ENCODE measurements around the gene SCAMP1.

The SCAMP1 gene

DNA sequence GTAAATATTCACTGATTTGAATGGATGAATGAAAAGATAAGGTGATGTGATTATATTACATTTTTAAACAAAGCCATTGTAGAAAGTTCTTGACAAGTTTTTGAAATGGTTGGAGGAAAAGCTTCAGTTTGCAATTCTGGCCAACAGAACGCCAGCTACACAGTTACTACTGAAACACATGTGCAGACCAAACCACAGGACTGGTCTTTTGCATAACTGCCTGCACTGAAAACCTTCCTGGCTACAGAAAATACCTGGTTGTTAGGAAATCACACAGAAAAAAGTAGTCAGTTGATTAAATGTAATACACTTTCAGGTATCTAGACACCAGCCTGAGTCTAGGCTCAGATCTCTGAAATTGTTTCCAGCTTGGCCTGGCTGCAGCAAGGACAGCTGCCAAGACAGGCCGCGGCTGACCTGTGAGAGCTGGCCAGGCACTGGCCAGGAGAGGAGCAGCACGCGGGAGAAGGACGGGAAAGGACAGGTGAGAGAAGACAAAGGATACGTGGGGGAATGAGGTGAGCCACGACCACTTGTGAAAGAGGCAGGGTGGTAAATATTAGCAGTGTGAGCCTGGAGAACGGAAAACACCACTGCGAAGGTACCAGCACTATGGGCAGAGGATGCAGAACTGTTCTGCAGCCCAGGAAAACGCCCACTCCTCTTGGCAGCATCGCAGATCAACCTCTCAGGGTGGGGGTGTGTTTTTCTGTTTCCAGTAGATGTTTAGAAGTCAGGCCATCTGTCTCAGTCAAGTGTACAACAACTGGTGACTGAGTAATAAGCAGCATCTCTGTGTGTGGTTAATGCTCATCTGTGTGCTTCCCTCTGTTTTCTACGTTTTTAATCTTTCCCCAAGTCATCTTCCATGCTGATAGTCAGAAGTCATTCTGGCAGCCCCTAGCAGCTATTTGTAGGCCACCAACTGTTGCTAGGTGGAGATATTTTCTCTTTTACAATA, 137.4 kb downstream of the SCAMP1 start:
- TF ChIP-seq, protein P1, sequence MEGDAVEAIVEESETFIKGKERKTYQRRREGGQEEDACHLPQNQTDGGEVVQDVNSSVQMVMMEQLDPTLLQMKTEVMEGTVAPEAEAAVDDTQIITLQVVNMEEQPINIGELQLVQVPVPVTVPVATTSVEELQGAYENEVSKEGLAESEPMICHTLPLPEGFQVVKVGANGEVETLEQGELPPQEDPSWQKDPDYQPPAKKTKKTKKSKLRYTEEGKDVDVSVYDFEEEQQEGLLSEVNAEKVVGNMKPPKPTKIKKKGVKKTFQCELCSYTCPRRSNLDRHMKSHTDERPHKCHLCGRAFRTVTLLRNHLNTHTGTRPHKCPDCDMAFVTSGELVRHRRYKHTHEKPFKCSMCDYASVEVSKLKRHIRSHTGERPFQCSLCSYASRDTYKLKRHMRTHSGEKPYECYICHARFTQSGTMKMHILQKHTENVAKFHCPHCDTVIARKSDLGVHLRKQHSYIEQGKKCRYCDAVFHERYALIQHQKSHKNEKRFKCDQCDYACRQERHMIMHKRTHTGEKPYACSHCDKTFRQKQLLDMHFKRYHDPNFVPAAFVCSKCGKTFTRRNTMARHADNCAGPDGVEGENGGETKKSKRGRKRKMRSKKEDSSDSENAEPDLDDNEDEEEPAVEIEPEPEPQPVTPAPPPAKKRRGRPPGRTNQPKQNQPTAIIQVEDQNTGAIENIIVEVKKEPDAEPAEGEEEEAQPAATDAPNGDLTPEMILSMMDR (IDR thresholded peaks at IDR 0.05; ENCODE audit: insufficient read depth, low read length, missing control alignments): no peak
- DNase-seq (ENCODE audit: low read depth, low spot score): no peak
- ChIA-PET CTCF (interaction anchor here (2.2 kb wide), 1 partner anchor 30 kb away, joined by 11 read pairs; no protein-coding TSS in a partner anchor), POLR2A (no interaction called here)
- no peak overlapping the region for H3K4me3 ChIP-seq (ENCODE audit: low read depth, low read length)

DNA sequence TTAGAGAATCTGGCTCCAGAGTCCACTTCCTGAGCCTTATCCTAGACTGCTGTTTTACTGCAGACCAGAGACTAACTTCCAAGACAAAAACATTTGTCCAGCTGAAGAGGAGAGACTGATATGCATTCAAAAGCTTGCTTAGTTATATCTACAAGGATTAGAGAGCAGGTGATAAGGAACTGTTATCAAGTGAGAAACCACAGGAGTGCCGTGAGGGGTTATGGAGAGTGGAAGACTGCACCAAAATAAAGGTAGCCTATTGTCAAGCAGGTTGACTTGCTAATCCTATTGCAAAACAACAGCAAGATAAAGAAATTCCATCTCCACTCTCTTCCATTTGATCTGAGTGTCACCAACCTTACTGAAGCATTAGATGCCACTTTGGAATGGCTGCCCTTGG, 139.1 kb downstream of the SCAMP1 start:
- ChIA-PET CTCF (no interaction called here), POLR2A (no interaction called here)
- TF ChIP-seq, protein P1 (IDR thresholded peaks at IDR 0.05; ENCODE audit: insufficient read depth, low read length, missing control alignments): no peak
- no peak for DNase-seq (ENCODE audit: low read depth, low spot score)
- no peak overlapping the region for H3K4me3 ChIP-seq (ENCODE audit: low read depth, low read length)

DNA sequence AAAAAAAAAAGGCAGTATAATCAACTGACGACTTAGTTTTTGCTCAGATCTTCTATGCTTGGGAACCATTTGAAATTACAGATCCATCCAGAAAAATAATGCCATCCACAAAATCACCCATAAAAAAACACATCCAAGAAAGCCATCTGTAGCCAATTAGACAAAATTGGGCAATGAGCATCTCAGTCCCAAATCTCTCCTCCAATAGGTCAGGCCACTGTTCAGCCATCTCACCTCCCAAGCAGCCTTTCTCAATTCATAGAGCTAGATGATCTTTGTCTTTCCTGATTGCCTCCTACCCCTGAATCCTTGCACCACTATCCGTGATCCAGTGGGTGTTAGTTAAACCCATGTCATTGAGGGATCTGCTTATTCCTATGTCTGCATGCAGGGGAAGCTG, 139.6 kb downstream of the SCAMP1 start:
- ChIA-PET POLR2A (no interaction called here), CTCF (no interaction called here)
- no peak for DNase-seq (ENCODE audit: low read depth, low spot score)
- H3K4me3 ChIP-seq (ENCODE audit: low read depth, low read length): no peak overlapping the region
- TF ChIP-seq, protein P1 (IDR thresholded peaks at IDR 0.05; ENCODE audit: insufficient read depth, low read length, missing control alignments): no peak

DNA sequence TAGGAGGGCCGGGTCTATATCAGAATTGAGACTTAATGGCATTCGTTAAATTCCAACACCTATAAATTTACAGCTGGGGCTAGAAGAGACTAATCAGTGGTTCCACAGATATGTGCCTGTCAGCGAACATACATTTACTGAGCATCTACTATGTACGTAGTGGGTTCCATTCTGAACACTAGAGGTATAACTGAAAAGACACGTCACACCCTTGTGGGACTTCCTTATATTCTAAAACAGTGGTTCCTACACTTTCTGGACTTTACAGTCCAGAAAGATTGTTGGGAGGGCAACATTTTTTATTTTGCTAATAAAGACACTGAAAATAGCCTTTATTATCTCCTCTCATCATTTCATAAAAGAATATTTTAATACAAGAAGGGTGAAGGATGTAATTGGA, 140.5 kb downstream of the SCAMP1 start:
- DNase-seq (ENCODE audit: low read depth, low spot score): no peak
- H3K4me3 ChIP-seq (ENCODE audit: low read depth, low read length): no peak overlapping the region
- CTCF ChIA-PET: no interaction called here
- TF ChIP-seq, protein P1 (IDR thresholded peaks at IDR 0.05; ENCODE audit: insufficient read depth, low read length, missing control alignments): no peak
- POLR2A ChIA-PET: interaction anchor here (1.5 kb wide), 1 partner anchor 14 kb away, joined by 5 read pairs; no protein-coding TSS in a partner anchor

DNA sequence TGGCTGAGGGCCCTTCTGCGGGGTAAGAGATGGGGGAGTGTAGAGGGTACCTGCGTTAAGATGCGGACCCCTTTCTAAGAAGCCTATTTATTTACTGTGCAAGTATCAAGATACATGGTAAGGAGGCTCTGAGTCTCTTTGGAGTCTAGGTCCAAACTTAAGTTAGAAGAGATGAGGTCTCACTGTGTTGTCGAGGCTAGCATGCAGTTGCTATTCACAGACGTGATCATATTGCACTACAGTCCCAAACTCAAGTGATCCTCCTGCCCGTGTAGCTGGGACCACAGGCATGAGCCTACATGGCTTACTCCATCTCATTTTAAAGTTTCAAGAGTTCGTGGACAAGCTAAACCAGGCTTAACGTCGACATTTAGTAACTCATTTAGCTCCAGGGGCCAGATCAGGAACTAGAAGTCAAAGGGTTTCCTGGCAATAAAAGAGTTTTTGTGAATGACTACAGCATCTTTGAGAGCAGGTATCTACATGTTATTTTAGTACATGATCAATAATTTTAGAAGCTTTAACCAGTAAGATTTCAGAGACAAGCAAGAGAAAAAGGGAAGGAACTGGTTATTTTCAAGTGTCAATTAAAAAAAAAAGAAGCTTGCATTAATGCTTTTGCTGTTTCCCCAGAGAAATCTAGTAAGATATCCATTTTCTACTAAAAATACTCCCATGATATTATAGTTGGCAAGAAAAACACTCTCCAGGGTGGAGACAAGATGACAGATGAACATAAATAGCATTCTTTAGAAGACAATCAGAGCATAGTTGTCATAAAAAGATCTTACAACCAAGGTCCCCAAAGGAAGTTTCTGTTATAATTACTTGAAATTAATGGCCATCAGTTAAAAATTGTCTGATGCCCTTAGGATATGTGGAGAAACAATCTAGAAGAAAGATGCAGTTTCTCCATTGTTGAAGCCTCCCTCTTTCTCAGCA, 141.3 kb downstream of the SCAMP1 start:
- CTCF ChIA-PET: interaction anchor here (1.0 to 1.7 kb wide), 3 partner anchors 10 to 632 kb away, joined by 3 to 6 read pairs (median 4); no protein-coding TSS in a partner anchor
- TF ChIP-seq, protein P1 (IDR thresholded peaks at IDR 0.05; ENCODE audit: insufficient read depth, low read length, missing control alignments): no peak
- POLR2A ChIA-PET: interaction anchor here (1.5 kb wide), 1 partner anchor 13 kb away, joined by 5 read pairs; no protein-coding TSS in a partner anchor
- H3K4me3 ChIP-seq (ENCODE audit: low read depth, low read length): no peak overlapping the region
- DNase-seq (ENCODE audit: low read depth, low spot score): no peak

Measured in AG04449 (cell line).